Retinal pigment epithelial cell (primary cell): ENCODE measurements around the gene CHST15.
A peak's percentile ranks its signal among the peaks of the same experiment; 100 is the strongest.

ENCODE experiments used
- DNase-seq: peaks from one replicate; pipeline ENCODE4 v3.0.0-alpha.2; 2010; ENCODE audit warnings: low read depth
- H3K4me3 ChIP-seq: 2 replicates; pipeline ENCODE4 v1.5.1; 2011; ENCODE audit warnings: mild to moderate bottlenecking, low read length, control low read depth, moderate library complexity
- CTCF ChIP-seq: conservative IDR thresholded peaks from 2 replicates; pipeline ENCODE4 v1.5.1; 2011; ENCODE audit warnings: low read depth, low read length, control low read depth, inconsistent platforms

The CHST15 gene

GRCh38 chr10:124092250-124092859 is 1.0 kb downstream of the CHST15 start:
- TF ChIP-seq CTCF, result no peak
- H3K4me3 ChIP-seq, result peak overlapping the region; percentile 67
- DNase-seq, result no peak

- no peak for DNase-seq
- H3K4me3 ChIP-seq, result peak overlapping the region; percentile 67
- no peak for TF ChIP-seq CTCF
These were observed 1.6 kb downstream of the CHST15 start for GRCh38 chr10:124091646-124092249.

- H3K4me3 ChIP-seq, result no peak overlapping the region
- no peak for TF ChIP-seq CTCF
- DNase-seq, result no peak
These were observed 2.7 kb downstream of the CHST15 start for GRCh38 chr10:124090601-124091209.

GRCh38 chr10:124089859-124090258 is 3.5 kb downstream of the CHST15 start:
- no peak overlapping the region for H3K4me3 ChIP-seq
- DNase-seq, result no peak

GRCh38 chr10:124088915-124089314 is 4.5 kb downstream of the CHST15 start:
- TF ChIP-seq CTCF, result no peak
- no peak for DNase-seq
- no peak overlapping the region for H3K4me3 ChIP-seq

More at GRCh38 chr10:124089859-124090258, 3.5 kb downstream of the CHST15 start:
- TF ChIP-seq CTCF, result no peak

- H3K4me3 ChIP-seq, result no peak overlapping the region
- DNase-seq, result no peak
- TF ChIP-seq CTCF, result no peak
These were observed 5.4 kb downstream of the CHST15 start for GRCh38 chr10:124087672-124088634.
